ENCODE results near the gene DMAP1. TPM values are rescaled to one million over a fixed set of nuclear protein-coding genes. Genes with fewer than 3 reads are reported as not detected.

The DMAP1 gene
- total RNA-seq, 1 donor: 19.9 TPM

DNA sequence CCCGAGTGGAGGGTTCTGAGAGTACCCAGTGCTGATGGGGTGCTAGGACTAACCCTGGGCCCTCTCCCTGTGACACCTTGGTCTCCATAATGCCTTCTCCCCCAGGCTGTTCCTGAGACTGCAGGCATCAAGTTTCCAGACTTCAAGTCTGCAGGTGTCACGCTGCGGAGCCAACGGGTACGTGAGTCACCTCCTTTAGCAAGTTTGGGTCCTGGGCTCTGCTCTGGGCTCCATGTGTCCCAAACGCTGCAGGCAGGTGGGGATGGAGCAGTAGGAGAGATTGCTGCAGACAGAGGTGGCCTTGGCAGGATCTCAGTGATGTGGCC is 6.0 kb downstream of the DMAP1 start:
- TF ChIP-seq, protein P1, sequence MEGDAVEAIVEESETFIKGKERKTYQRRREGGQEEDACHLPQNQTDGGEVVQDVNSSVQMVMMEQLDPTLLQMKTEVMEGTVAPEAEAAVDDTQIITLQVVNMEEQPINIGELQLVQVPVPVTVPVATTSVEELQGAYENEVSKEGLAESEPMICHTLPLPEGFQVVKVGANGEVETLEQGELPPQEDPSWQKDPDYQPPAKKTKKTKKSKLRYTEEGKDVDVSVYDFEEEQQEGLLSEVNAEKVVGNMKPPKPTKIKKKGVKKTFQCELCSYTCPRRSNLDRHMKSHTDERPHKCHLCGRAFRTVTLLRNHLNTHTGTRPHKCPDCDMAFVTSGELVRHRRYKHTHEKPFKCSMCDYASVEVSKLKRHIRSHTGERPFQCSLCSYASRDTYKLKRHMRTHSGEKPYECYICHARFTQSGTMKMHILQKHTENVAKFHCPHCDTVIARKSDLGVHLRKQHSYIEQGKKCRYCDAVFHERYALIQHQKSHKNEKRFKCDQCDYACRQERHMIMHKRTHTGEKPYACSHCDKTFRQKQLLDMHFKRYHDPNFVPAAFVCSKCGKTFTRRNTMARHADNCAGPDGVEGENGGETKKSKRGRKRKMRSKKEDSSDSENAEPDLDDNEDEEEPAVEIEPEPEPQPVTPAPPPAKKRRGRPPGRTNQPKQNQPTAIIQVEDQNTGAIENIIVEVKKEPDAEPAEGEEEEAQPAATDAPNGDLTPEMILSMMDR (IDR thresholded peaks at IDR 0.05; ENCODE audit: extremely low read depth, low read depth, low read length): no peak
- Histone ChIP-seq H3K4me2 (ENCODE audit: insufficient read depth, low read length) (no peak overlapping the region), H3K36me3 (ENCODE audit: insufficient read depth, low read length) (peaks cover 65% of the 10 kb centered on the region)

DNA sequence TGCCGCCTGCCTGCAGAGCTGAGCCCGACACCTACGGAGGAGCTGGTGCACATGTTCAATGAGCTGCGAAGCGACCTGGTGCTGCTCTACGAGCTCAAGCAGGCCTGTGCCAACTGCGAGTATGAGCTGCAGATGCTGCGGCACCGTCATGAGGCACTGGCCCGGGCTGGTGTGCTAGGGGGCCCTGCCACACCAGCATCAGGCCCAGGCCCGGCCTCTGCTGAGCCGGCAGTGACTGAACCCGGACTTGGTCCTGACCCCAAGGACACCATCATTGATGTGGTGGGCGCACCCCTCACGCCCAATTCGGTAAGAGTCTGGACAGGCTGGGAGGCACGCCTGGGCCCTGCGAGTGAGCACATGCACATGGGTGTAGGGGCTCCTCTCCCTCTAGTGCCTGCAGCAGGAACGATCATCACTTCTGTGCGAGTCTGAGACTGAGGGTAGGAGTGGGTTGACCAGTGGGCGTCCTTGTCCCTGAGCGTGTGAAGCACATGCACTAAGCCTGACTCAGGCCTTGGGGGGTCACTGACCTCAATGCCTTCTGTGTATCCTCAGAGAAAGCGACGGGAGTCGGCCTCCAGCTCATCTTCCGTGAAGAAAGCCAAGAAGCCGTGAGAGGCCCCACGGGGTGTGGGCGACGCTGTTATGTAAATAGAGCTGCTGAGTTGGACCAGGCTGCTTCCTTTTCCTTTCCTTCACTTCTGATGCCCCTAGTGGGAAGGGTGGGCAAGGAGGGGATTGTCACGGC is 6.9 kb downstream of the DMAP1 start:
- H2AFZ ChIP-seq (ENCODE audit: low read length): no peak overlapping the region
- no peaks in the 10 kb centered on the region for H3K9me3 ChIP-seq (ENCODE audit: low read depth, low read length)
- TF ChIP-seq, protein P1 (IDR thresholded peaks at IDR 0.05; ENCODE audit: extremely low read depth, low read depth, low read length): peak; percentile 27
- peaks cover 59% of the 10 kb centered on the region for H3K36me3 ChIP-seq (ENCODE audit: insufficient read depth, low read length)
- H3K79me2 ChIP-seq (ENCODE audit: insufficient read depth, low read length): no peaks in the 10 kb centered on the region
- H3K4me1 ChIP-seq (ENCODE audit: insufficient read depth, low read length): peaks cover 15% of the 10 kb centered on the region
- peaks cover 20% of the 10 kb centered on the region for H4K20me1 ChIP-seq (ENCODE audit: insufficient read depth, low read length)
- DNase-seq (ENCODE audit: insufficient read length, low spot score, missing footprints): no peak
- no peak overlapping the region for H3K4me3 ChIP-seq (ENCODE audit: insufficient read depth, low read length)
- H3K27ac ChIP-seq (ENCODE audit: low read depth, low read length): peak overlapping the region; percentile 70
- H3K4me2 ChIP-seq (ENCODE audit: insufficient read depth, low read length): no peak overlapping the region
- H3K27me3 ChIP-seq (ENCODE audit: insufficient read depth, low read length): no peaks in the 10 kb centered on the region

More for the DNA sequence above, 6.0 kb downstream of the DMAP1 start:
- peaks cover 20% of the 10 kb centered on the region for H4K20me1 ChIP-seq (ENCODE audit: insufficient read depth, low read length)
- no peak for DNase-seq (ENCODE audit: insufficient read length, low spot score, missing footprints)
- H3K79me2 ChIP-seq (ENCODE audit: insufficient read depth, low read length): peaks cover 4% of the 10 kb centered on the region
- H3K4me3 ChIP-seq (ENCODE audit: insufficient read depth, low read length): no peak overlapping the region
- H2AFZ ChIP-seq (ENCODE audit: low read length): no peak overlapping the region
- H3K9me3 ChIP-seq (ENCODE audit: low read depth, low read length): no peaks in the 10 kb centered on the region
- no peaks in the 10 kb centered on the region for H3K27me3 ChIP-seq (ENCODE audit: insufficient read depth, low read length)
- H3K4me1 ChIP-seq (ENCODE audit: insufficient read depth, low read length): peaks cover 17% of the 10 kb centered on the region
- H3K27ac ChIP-seq (ENCODE audit: low read depth, low read length): no peak overlapping the region

DNA sequence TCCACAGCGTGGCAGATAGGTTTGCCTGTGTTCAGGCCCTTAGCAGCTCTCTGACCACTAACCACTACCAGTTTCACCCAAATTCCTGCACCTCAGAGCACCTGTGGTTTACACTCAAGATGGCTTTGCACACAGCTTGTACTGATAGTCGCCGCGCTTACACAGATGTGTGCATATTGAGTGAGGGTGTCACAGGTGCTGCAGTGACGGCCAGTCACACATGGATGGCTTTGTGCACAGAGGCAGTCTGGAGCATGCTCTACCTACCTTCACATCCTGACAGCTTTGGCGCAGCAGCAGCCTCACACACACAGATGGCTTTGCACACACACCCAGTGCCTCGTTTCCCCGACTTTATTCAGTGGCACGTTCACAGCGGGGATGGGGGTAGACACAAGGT is 7.5 kb downstream of the DMAP1 start:
- Histone ChIP-seq H3K36me3 (ENCODE audit: insufficient read depth, low read length) (peaks cover 58% of the 10 kb centered on the region), H3K4me2 (ENCODE audit: insufficient read depth, low read length) (no peak overlapping the region), H2AFZ (ENCODE audit: low read length) (no peak overlapping the region), H3K4me1 (ENCODE audit: insufficient read depth, low read length) (peaks cover 15% of the 10 kb centered on the region), H3K27ac (ENCODE audit: low read depth, low read length) (peak overlapping the region; percentile 70), H3K79me2 (ENCODE audit: insufficient read depth, low read length) (no peaks in the 10 kb centered on the region), H4K20me1 (ENCODE audit: insufficient read depth, low read length) (peaks cover 20% of the 10 kb centered on the region), H3K4me3 (ENCODE audit: insufficient read depth, low read length) (no peak overlapping the region), H3K27me3 (ENCODE audit: insufficient read depth, low read length) (no peaks in the 10 kb centered on the region), H3K9me3 (ENCODE audit: low read depth, low read length) (no peaks in the 10 kb centered on the region)
- TF ChIP-seq, protein P1 (IDR thresholded peaks at IDR 0.05; ENCODE audit: extremely low read depth, low read depth, low read length): no peak
- no peak for DNase-seq (ENCODE audit: insufficient read length, low spot score, missing footprints)

DNA sequence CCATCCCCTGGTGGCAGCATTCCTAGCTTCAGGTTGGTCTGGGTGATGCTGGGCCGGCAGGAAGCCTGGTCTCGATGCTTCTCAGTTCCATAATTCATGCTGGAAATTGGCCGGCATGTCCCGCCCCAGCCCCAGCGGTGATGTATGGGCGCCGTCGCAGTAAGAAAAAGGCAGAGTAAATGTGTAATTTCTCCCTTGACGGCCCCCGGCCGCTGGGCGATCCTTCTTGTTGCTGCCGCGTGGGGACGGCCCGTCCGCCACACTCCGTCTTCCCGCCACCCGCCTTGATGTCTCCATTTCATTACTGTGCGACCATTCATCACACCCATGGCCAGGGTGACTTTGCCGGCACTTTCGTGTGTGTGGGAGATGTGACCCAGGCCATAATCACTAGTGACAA is 8.5 kb downstream of the DMAP1 start:
- H3K27ac ChIP-seq (ENCODE audit: low read depth, low read length): no peak overlapping the region
- no peaks in the 10 kb centered on the region for H3K79me2 ChIP-seq (ENCODE audit: insufficient read depth, low read length)
- H3K36me3 ChIP-seq (ENCODE audit: insufficient read depth, low read length): peaks cover 51% of the 10 kb centered on the region
- H2AFZ ChIP-seq (ENCODE audit: low read length): no peak overlapping the region
- no peaks in the 10 kb centered on the region for H3K27me3 ChIP-seq (ENCODE audit: insufficient read depth, low read length)
- peaks cover 20% of the 10 kb centered on the region for H4K20me1 ChIP-seq (ENCODE audit: insufficient read depth, low read length)
- H3K4me1 ChIP-seq (ENCODE audit: insufficient read depth, low read length): peaks cover 15% of the 10 kb centered on the region
- H3K4me2 ChIP-seq (ENCODE audit: insufficient read depth, low read length): no peak overlapping the region
- no peak for DNase-seq (ENCODE audit: insufficient read length, low spot score, missing footprints)
- TF ChIP-seq, protein P1 (IDR thresholded peaks at IDR 0.05; ENCODE audit: extremely low read depth, low read depth, low read length): no peak
- H3K9me3 ChIP-seq (ENCODE audit: low read depth, low read length): no peaks in the 10 kb centered on the region
- no peak overlapping the region for H3K4me3 ChIP-seq (ENCODE audit: insufficient read depth, low read length)
